DOHH2 (cell line): ENCODE data around the gene NEURL1.

Experiments
- EZH2phosphoT487 ChIP-seq: fragments of 200-600 bp; sonication (generic); IDR thresholded peaks from 2 replicates; pipeline ENCODE4 v1.6.1; 2017; ENCODE audit warnings: borderline replicate concordance, mild to moderate bottlenecking, antibody characterized with exemption, low read length, moderate library complexity, mixed read lengths
- TF ChIP-seq, protein P1 (sequence below): fragments of 200-600 bp; sonication (generic); IDR thresholded peaks from one replicate; pipeline ENCODE4 v1.5.1; 2014; ENCODE audit warnings: antibody characterized with exemption, mild to moderate bottlenecking, low read depth, low read length; ENCODE audit not compliant: poor library complexity, severe bottlenecking

DNA sequence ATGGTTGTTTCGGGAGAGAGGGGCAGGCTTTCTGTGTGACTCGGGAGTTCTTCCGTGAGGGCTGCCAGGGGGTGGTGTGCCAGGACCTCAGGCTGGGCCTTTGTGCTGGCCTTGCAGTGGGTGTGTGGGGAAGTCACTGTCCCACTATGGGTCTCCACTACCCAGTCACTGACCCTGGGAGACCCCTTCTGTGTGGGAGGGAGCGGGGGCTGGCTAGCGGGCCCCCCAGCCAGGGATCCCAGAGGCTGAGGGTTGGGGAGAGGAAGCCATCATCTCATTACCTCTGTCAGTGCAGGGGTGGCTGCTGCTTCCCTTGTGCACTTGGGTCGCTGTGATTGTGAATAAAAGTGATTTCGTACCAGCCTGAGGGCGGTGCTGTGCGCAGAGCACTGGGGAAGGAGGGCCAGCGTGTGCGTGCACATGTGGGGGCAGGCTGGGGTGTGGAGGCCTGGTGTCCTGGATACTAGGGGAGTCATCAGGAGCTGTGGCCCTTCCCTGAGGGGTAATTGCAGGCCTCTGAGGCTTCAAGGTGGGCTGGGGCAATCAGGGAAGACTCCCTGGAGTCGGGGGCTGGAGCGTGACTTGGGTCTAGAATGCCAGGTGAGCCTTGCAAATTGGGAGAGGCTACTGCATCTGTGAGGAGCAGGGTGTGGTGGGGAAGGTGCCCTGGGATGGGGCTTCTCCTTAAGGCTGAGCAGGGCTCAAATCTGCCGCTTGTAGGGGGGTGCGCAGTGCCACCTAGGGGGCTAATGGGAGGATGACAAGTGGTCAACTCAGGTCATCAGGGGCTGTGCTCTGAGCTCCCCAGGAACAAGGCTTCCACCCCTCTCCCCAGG, 98.9 kb downstream of the NEURL1 start:
- TF ChIP-seq, protein P1, sequence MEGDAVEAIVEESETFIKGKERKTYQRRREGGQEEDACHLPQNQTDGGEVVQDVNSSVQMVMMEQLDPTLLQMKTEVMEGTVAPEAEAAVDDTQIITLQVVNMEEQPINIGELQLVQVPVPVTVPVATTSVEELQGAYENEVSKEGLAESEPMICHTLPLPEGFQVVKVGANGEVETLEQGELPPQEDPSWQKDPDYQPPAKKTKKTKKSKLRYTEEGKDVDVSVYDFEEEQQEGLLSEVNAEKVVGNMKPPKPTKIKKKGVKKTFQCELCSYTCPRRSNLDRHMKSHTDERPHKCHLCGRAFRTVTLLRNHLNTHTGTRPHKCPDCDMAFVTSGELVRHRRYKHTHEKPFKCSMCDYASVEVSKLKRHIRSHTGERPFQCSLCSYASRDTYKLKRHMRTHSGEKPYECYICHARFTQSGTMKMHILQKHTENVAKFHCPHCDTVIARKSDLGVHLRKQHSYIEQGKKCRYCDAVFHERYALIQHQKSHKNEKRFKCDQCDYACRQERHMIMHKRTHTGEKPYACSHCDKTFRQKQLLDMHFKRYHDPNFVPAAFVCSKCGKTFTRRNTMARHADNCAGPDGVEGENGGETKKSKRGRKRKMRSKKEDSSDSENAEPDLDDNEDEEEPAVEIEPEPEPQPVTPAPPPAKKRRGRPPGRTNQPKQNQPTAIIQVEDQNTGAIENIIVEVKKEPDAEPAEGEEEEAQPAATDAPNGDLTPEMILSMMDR: peak; percentile 88
- no peak for TF ChIP-seq EZH2phosphoT487
